GM12872 (cell line): ENCODE measurements around the gene OR2H1.

Experiments used
- CTCF ChIP-seq: IDR thresholded peaks from 3 replicates; pipeline ENCODE4 v1.5.1; 2011; ENCODE audit warnings: low read depth, mild to moderate bottlenecking, low read length, moderate library complexity; ENCODE audit not compliant: insufficient read depth

OR2H1 gene

GRCh38 chr6:29439006-29439405 lies 17.9 kb upstream of the OR2H1 start, which contains the start of gene OR10C1:
Gene OR10C1 (plus strand): TSS chr6:29439306. CDS start chr6:29440016, 710 bp downstream.
- TF ChIP-seq CTCF = no peak

- no peak for TF ChIP-seq CTCF
Measured at GRCh38 chr6:29442719-29443118, 14.2 kb upstream of the OR2H1 start.

GRCh38 chr6:29447670-29448069 lies 9.3 kb upstream of the OR2H1 start:
- TF ChIP-seq CTCF = no peak

GRCh38 chr6:29451471-29452193 lies 5.3 kb upstream of the OR2H1 start:
- no peak for TF ChIP-seq CTCF

GRCh38 chr6:29461021-29461814 lies 4.3 kb downstream of the OR2H1 start:
- TF ChIP-seq CTCF = no peak

GRCh38 chr6:29462022-29462421 lies 5.1 kb downstream of the OR2H1 start:
- no peak for TF ChIP-seq CTCF

GRCh38 chr6:29465279-29465678 lies 8.3 kb downstream of the OR2H1 start:
- TF ChIP-seq CTCF = no peak
